BJ (cell line): Measurements from ENCODE around the gene LRP8. TPM values are rescaled to one million over a fixed set of nuclear protein-coding genes. Genes with fewer than 3 reads are reported as not detected.

Source experiments
- CTCF ChIA-PET: fragments of 350-600 bp; formaldehyde crosslinking; extraction: SDS; loops from one replicate; lab custom pipeline; 2021; ENCODE audit warnings: antibody characterized with exemption, inconsistent platforms; lab: Yijun Ruan, JAX
- POLR2A ChIA-PET: fragments of 300-600 bp; sonication (Branson Sonifier 250); formaldehyde crosslinking; extraction: SDS; loops from one replicate; lab custom pipeline; 2021; ENCODE audit warnings: antibody characterized with exemption; lab: Charles Lee
- DNase-seq: peaks from one replicate; pipeline ENCODE4 v3.0.0-alpha.2; 2011; ENCODE audit warnings: low read depth
- H3K27me3 ChIP-seq: 2 replicates; pipeline ENCODE4 v1.6.0; 2011; ENCODE audit warnings: low read length; ENCODE audit not compliant: control insufficient read depth, insufficient read depth
- H3K36me3 ChIP-seq: 2 replicates; pipeline ENCODE4 v1.5.1; 2011; ENCODE audit warnings: low read length; ENCODE audit not compliant: control insufficient read depth, insufficient read depth
- H3K4me3 ChIP-seq: 2 replicates; pipeline ENCODE4 v1.5.1; 2011; ENCODE audit warnings: low read depth, mild to moderate bottlenecking, control low read depth, low read length
- polyA plus RNA-seq: library from polyadenylated mRNA; depleted of rRNA; stranded (reverse); fragments of >200 nt; gene quantifications from 2 replicates; pipeline ENCODE4 v1.2.3, GENCODE V29; 2011
- TF ChIP-seq, protein P1 (sequence below): IDR thresholded peaks from 2 replicates; pipeline ENCODE4 v1.5.1; 2011; ENCODE audit warnings: low read depth, mild to moderate bottlenecking, control low read depth, inconsistent platforms, low read length, moderate library complexity; ENCODE audit not compliant: insufficient read depth

The LRP8 gene
- polyA plus RNA-seq, 1 experiment: 18.2 TPM

- no peaks in the 10 kb centered on the region for H3K27me3 ChIP-seq
- ChIA-PET POLR2A (no interaction called here), CTCF (no interaction called here)
- H3K4me3 ChIP-seq: no peak overlapping the region
- H3K36me3 ChIP-seq: no peaks in the 10 kb centered on the region
- DNase-seq: no peak
- TF ChIP-seq, protein P1, sequence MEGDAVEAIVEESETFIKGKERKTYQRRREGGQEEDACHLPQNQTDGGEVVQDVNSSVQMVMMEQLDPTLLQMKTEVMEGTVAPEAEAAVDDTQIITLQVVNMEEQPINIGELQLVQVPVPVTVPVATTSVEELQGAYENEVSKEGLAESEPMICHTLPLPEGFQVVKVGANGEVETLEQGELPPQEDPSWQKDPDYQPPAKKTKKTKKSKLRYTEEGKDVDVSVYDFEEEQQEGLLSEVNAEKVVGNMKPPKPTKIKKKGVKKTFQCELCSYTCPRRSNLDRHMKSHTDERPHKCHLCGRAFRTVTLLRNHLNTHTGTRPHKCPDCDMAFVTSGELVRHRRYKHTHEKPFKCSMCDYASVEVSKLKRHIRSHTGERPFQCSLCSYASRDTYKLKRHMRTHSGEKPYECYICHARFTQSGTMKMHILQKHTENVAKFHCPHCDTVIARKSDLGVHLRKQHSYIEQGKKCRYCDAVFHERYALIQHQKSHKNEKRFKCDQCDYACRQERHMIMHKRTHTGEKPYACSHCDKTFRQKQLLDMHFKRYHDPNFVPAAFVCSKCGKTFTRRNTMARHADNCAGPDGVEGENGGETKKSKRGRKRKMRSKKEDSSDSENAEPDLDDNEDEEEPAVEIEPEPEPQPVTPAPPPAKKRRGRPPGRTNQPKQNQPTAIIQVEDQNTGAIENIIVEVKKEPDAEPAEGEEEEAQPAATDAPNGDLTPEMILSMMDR: no peak
These were observed 23.2 kb upstream of the LRP8 start for GRCh38 chr1:53350853-53351767.

- ChIA-PET CTCF (no interaction called here), POLR2A (no interaction called here)
- TF ChIP-seq, protein P1: no peak
- Histone ChIP-seq H3K27me3 (no peaks in the 10 kb centered on the region), H3K36me3 (no peaks in the 10 kb centered on the region), H3K4me3 (no peak overlapping the region)
- no peak for DNase-seq
These were observed 22.3 kb upstream of the LRP8 start for GRCh38 chr1:53349968-53350852.

DNA sequence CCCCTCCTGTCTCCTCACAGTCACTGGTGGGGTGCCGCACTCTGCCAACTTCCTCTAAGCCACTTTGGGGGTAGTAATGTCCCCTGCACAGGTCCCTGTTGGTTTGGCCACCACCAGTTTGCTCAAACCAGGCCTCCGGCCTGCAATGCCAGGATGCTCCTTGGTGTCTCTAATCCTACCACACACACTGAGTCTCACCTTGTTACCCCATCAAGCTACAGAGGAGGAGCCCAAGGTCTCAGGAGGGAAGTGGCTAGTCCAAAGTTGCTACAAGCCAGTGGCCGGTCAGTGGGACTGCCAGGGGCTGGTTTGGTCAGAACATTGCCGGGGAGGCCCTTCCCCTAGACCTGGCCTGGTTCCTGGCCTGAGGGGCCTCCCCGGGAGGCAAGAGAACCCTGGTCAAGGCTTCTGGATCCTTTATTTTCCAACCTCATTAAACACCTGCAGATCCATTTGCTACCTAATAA is 21.5 kb upstream of the LRP8 start:
- TF ChIP-seq, protein P1: no peak
- no peaks in the 10 kb centered on the region for H3K36me3 ChIP-seq
- no peak overlapping the region for H3K4me3 ChIP-seq

GRCh38 chr1:53348486-53349368 is 20.9 kb upstream of the LRP8 start:
- TF ChIP-seq, protein P1: no peak
- POLR2A ChIA-PET: no interaction called here
- no peak for DNase-seq

More for the DNA sequence above, 21.5 kb upstream of the LRP8 start:
- ChIA-PET POLR2A (no interaction called here), CTCF (no interaction called here)
- H3K27me3 ChIP-seq: no peaks in the 10 kb centered on the region
- no peak for DNase-seq

More at GRCh38 chr1:53348486-53349368, 20.9 kb upstream of the LRP8 start:
- Histone ChIP-seq H3K27me3 (no peaks in the 10 kb centered on the region), H3K36me3 (no peaks in the 10 kb centered on the region), H3K4me3 (no peak overlapping the region)
- CTCF ChIA-PET: interaction anchor here (1.0 kb wide), 1 partner anchor 14 kb away, joined by 3 read pairs; no protein-coding TSS in a partner anchor
